Lower leg skin (tissue), 4 donors: ENCODE measurements around the gene MNT. TPM values are rescaled to one million over a fixed set of nuclear protein-coding genes. Genes with fewer than 3 reads are reported as not detected.

Source experiments
- DNase-seq, 2 donors: peaks; one replicate each; pipeline ENCODE4 v3.0.0-alpha.2; 2019; ENCODE audit warnings: low spot score in 2 of 2
- H3K4me3 ChIP-seq: fragments of 200-600 bp; sonication (generic); 2 replicates; pipeline ENCODE4 v1.5.1; 2017; ENCODE audit warnings: mild to moderate bottlenecking, low read depth; ENCODE audit not compliant: poor library complexity, severe bottlenecking
- POLR2A ChIP-seq, 2 donors: fragments of 450-650 bp; IDR thresholded peaks; one replicate each; pipeline ENCODE4 v1.6.1; 2016 to 2017; ENCODE audit warnings: antibody characterized with exemption in 2 of 2, mild to moderate bottlenecking in 1 of 2, moderate library complexity in 1 of 2
- WGBS, 2 donors: methylation state at CpG; one replicate each; pipeline ENCODE4 v1.1.5; 2018; 5-methylcytosine and 5-hydroxymethylcytosine counted together
- intact Hi-C: fragments of 100-400 bp; cut with DNase I; formaldehyde crosslinking; loops from one replicate; pipeline ENCODE4 v1.15.0; 2023; ENCODE audit warnings: low total_unique reads
- total RNA-seq, 4 donors: library from RNA; depleted of rRNA; stranded (reverse); fragments of >200 nt; gene quantifications; one replicate each; pipeline ENCODE4 v1.1.0, GENCODE V29; 2016
- TF ChIP-seq, protein P1 (sequence below), 3 donors: fragments of 450-650 bp; IDR thresholded peaks; one replicate each; pipeline ENCODE4 v1.5.1; 2016; ENCODE audit warnings: antibody characterized with exemption in 3 of 3, mild to moderate bottlenecking in 3 of 3, moderate library complexity in 2 of 3

The MNT gene
- total RNA-seq, 4 donors from 2014 or later: 10.3 to 28.6 (median 15.4) TPM

DNA sequence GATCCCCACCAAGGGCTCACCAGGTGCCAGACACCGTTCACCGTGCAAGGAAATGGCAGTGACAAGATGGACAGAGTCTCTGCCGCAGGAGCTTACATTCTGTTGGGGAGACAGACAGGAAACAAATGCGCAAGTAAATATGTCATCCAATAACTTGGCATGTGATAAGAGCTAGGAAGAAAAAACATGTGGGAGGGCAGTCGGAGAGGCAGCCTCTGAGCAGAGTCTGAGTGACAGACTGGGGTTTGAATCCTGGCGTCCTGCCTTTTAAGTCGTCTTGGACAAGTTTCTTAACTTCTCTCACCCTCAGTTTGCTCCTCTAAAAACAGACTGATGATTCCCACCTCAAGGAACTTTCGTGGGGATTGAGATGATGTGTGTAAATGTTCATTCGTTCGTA, 56.3 kb downstream of the MNT start:
- H3K4me3 ChIP-seq: no peak overlapping the region
- intact Hi-C loops: no loop called here
- TF ChIP-seq, protein P1, sequence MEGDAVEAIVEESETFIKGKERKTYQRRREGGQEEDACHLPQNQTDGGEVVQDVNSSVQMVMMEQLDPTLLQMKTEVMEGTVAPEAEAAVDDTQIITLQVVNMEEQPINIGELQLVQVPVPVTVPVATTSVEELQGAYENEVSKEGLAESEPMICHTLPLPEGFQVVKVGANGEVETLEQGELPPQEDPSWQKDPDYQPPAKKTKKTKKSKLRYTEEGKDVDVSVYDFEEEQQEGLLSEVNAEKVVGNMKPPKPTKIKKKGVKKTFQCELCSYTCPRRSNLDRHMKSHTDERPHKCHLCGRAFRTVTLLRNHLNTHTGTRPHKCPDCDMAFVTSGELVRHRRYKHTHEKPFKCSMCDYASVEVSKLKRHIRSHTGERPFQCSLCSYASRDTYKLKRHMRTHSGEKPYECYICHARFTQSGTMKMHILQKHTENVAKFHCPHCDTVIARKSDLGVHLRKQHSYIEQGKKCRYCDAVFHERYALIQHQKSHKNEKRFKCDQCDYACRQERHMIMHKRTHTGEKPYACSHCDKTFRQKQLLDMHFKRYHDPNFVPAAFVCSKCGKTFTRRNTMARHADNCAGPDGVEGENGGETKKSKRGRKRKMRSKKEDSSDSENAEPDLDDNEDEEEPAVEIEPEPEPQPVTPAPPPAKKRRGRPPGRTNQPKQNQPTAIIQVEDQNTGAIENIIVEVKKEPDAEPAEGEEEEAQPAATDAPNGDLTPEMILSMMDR (IDR thresholded peaks at IDR 0.05): no peak
- TF ChIP-seq POLR2A (IDR thresholded peaks at IDR 0.05): no peak
- no peak for DNase-seq
- 83 to 89% methylated on average over 10 of the region's 10 CpGs for WGBS, 2 donors

DNA sequence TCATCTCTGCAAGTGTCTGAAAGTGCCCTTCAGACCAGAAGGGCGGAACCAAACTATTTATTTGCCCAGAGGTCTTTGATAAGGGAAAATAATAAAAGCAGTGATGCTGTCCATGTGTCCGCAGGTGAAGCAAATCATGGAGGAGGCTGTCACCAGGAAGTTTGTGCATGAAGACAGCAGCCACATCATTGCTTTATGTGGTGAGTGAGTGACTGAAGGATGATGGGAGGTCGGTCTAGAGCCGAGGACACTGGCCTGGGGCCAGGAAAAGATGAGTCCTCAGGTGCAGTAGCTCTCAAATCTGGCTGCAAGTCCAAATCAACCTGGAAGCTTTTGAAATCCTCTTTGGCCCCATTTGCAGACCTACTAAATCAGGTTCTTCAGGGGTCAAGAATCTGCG, 57.4 kb downstream of the MNT start:
- peak in 1 of 2 donors; percentile 81 for DNase-seq
- intact Hi-C loops: no loop called here
- no peak overlapping the region for H3K4me3 ChIP-seq
- WGBS, 2 donors: 64 to 65% methylated on average over 5 of the region's 5 CpGs
- TF ChIP-seq, protein P1 (IDR thresholded peaks at IDR 0.05): no peak
- no peak for TF ChIP-seq POLR2A (IDR thresholded peaks at IDR 0.05)

DNA sequence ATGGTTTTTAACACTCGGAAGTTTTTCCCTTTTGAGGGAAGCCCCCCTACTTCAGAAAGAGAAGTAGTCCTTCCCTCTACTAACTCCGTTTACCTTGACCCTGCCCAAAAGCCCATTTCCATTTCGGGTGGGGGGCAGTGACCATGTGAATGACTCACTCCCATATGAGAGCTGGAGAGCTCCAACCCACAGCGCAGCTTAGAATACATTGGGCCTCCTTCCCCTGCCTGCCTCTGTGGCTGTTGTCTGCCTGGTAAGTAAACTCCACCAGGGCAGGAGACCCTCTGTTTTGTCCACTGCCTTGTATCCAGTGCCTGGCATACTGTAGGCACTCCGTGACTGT, 62.6 kb downstream of the MNT start:
- no peak for TF ChIP-seq POLR2A (IDR thresholded peaks at IDR 0.05)
- TF ChIP-seq, protein P1 (IDR thresholded peaks at IDR 0.05): no peak
- WGBS, 2 donors: 8 to 29% methylated on average over 5 of the region's 5 CpGs
- no peak for DNase-seq
- H3K4me3 ChIP-seq: peak overlapping the region; percentile 71
- intact Hi-C loops: no loop called here

DNA sequence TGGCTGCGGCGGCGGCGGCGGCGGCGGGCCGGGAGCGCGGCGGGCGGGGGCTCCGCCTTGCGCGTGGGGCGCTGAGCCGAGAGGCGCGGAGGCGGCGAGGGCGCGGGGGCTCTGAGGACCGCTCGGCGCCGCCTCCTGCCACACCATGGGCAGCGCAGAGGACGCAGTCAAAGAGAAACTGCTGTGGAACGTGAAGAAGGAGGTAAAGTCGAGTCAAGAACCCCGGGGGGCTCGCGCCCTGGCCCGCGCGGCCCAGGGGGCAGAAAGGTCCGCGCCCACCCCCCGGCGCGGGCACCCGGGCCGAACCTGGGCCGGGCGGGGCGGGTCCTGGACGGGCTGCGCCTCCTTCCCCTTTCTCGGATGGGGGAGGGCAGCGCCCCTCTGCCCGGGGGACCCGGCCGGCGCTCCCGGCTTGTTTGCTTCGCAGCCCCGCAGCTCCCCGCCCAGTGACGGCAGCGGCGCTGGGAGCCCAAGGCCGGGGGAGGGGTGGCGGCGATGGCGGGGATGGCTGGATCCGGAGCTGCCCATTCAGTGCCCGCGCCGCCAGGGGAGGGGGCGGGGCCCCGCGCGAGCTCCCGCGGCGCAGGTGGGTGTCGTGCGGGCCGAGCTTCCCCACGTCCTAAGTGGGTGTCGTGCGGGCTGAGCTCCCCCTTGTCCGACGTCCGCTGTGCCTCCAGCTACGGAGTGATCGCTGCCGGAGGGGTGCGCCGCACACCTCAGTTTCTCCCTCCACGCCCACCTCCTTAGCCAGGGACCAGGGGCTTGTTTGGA, 63.1 kb downstream of the MNT start:
- no peak for TF ChIP-seq POLR2A (IDR thresholded peaks at IDR 0.05)
- TF ChIP-seq, protein P1 (IDR thresholded peaks at IDR 0.05): no peak
- peak overlapping the region; percentile 71 for H3K4me3 ChIP-seq
- WGBS, 2 donors: 0 to 1% methylated on average over 57 to 60 of the region's 92 CpGs
- DNase-seq: no peak
- intact Hi-C loops: no loop called here

DNA sequence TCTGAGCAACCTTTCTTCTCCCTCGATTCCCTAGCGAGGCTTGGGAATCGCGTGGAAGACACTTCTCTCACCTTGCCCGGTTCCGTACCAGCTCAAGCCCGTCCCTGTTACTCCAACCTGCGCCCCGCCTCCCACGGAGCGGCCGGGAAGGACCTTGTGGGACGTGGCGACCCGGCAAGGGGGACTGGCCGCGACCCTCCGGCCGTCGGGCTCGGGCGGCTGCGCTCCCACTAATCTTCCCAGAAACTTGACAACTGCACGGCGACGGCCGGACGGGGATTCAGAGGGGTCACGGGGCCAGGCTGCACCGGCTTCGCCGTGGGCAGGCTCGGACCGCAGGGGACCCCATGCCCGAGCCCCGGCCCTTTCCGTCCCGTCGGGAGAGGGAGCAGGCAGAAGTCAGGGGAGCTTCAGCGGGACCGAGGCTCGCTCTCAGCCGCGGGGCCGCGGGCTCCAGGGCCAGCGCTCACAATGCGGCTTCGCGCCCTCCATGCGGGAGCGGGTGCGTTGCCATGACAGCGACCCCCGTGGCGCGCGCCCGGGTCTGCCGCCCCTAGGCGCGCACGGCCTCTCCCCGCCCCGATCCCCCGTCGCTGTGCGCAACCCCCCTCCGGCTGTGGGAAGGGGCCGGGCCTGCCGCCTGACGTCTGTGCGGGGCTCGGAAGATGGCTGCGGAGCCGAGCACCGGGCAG, 63.9 kb downstream of the MNT start, which contains the start of gene SGSM2:
Gene SGSM2 (plus strand): TSS at position 650 of the 692 bp plus-strand sequence. CDS start 188 bp downstream, outside the sequence.
- peak in 1 of 2 donors; percentile 91 for DNase-seq
- 1 to 2% methylated on average over 21 to 58 of the region's 77 CpGs for WGBS, 2 donors
- intact Hi-C loops: no loop called here
- no peak for TF ChIP-seq POLR2A (IDR thresholded peaks at IDR 0.05)
- TF ChIP-seq, protein P1 (IDR thresholded peaks at IDR 0.05): no peak
- H3K4me3 ChIP-seq: peak within 1 kb of the TSS; percentile 71
